Neural cell (in vitro differentiated cells): ENCODE results near the gene CGB3.
"Not testable (repeated sequence)": the region's sequence is repeated elsewhere in the genome, so short reads cannot be mapped to it uniquely, and the experiment has no call there.

Experiments
- CTCF ChIP-seq: fragments of 450-650 bp; IDR thresholded peaks from 2 replicates; pipeline ENCODE4 v1.5.1; 2014; ENCODE audit warnings: antibody characterized with exemption, mild to moderate bottlenecking, moderate library complexity; ENCODE audit not compliant: poor library complexity, severe bottlenecking
- EP300 ChIP-seq: fragments of 450-650 bp; conservative IDR thresholded peaks from 2 replicates; pipeline ENCODE4 v1.6.1; 2014; ENCODE audit warnings: antibody characterized with exemption, mild to moderate bottlenecking, moderate library complexity; ENCODE audit not compliant: poor library complexity, severe bottlenecking
- EZH2 ChIP-seq: fragments of 200-600, 300-800 bp; shearing (Covaris generic), sonication (generic); IDR thresholded peaks from 2 replicates; pipeline ENCODE4 v1.6.1; 2014; ENCODE audit warnings: antibody characterized with exemption, low read length, borderline replicate concordance, mild to moderate bottlenecking; ENCODE audit not compliant: insufficient read depth, poor library complexity, severe bottlenecking
- MXI1 ChIP-seq: fragments of 450-650 bp; conservative IDR thresholded peaks from 2 replicates; pipeline ENCODE4 v1.6.1; 2014; ENCODE audit warnings: antibody characterized with exemption, mild to moderate bottlenecking; ENCODE audit not compliant: poor library complexity, severe bottlenecking
- POLR2AphosphoS5 ChIP-seq: IDR thresholded peaks from 2 replicates; pipeline ENCODE4 v1.6.1; 2012
- RAD21 ChIP-seq: fragments of 450-650 bp; conservative IDR thresholded peaks from 2 replicates; pipeline ENCODE4 v1.6.1; 2014; ENCODE audit warnings: antibody characterized with exemption, mild to moderate bottlenecking, moderate library complexity
- REST ChIP-seq: IDR thresholded peaks from 2 replicates; pipeline ENCODE4 v1.6.1; 2012; ENCODE audit warnings: borderline replicate concordance
- SMC3 ChIP-seq: fragments of 450-650 bp; conservative IDR thresholded peaks from 2 replicates; pipeline ENCODE4 v1.6.1; 2014; ENCODE audit warnings: antibody characterized with exemption, mild to moderate bottlenecking, moderate library complexity; ENCODE audit not compliant: poor library complexity
- TAF1 ChIP-seq: IDR thresholded peaks from 2 replicates; pipeline ENCODE4 v1.6.1; 2012; ENCODE audit warnings: low read depth

GRCh38 chr19:49025599-49025998 lies 1.5 kb upstream of the CGB3 start:
- TF ChIP-seq RAD21, REST, CTCF, EZH2, EP300, TAF1, POLR2AphosphoS5, MXI1, SMC3: not testable (repeated sequence)
